ENCODE data around the gene OR6Q1.

The OR6Q1 gene

GRCh38 chr11:58075781-58076180, 45.0 kb downstream of the OR6Q1 start:
- H3K27me3 ChIP-seq: no peaks in the 10 kb centered on the region
- TF ChIP-seq CTCF (IDR thresholded peaks at IDR 0.05; ENCODE audit: low read depth, low read length): no peak
- DNase-seq: no peak
- H3K4me3 ChIP-seq (ENCODE audit: low read depth, low read length): no peak overlapping the region
- H3K4me1 ChIP-seq: no peaks in the 10 kb centered on the region
- H3K9me3 ChIP-seq: no peaks in the 10 kb centered on the region
- no peaks in the 10 kb centered on the region for H3K36me3 ChIP-seq

Data from BE2C (cell line).